Stimulated activated CD4-positive, alpha-beta T cell treated with anti-CD3 and anti-CD28 coated beads, TNF-alpha, amount 100 ng/mL, for 48 hours (primary cell): ENCODE data around the gene TRAF2.
A peak's percentile ranks its signal among the peaks of the same experiment; 100 is the strongest.

Source experiments
- DNase-seq, 3 donors: peaks; one replicate each; pipeline ENCODE4 v3.0.0-alpha.2; 2020; ENCODE audit warnings: low read depth in 3 of 3

TRAF2 gene

DNA sequence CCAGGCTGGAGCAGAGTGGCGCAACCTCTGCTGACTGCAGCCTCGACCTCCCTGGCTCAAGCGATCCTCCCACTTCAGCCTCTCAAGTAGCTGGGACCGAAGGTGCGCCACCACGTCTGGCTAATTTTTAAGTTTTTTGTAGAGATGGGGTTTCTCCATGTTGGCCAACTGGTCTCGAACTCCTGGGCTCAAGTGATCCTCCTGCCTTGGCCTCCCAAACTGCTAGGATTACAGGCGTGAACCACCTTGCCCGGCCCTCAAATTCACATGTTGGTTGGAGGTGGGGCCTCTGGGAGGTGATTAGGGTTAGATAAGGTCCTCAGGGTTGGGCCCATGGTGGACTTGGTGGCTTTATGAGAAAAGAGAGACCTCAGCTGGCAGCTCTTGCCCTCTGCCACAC, 75.8 kb downstream of the TRAF2 start:
- DNase-seq: no peak

DNA sequence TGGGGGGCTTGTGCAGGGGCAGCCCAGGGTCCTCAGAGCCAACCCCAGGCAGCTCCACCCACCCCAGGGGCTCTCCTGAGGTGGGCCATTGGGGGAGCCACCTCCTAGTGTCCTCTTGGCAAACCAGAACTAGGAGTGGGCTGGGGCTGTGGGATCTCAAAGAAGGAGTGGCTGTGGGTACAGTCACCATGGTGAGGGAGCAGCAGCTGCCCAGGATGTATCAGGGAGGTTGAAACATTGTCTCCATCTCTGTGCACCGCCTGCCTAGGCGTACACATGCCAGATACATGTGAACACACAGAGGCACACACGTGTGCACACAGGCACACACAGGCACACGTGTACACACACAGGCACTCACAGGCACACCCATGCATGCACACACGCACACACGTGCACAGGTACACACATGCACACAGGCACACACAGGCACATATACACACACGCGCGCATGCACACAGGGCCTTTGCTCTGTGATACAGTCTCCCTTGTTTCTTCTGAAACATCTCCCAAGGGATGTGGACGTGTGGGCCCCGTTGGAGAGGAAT, 76.5 kb downstream of the TRAF2 start:
- DNase-seq: no peak

DNA sequence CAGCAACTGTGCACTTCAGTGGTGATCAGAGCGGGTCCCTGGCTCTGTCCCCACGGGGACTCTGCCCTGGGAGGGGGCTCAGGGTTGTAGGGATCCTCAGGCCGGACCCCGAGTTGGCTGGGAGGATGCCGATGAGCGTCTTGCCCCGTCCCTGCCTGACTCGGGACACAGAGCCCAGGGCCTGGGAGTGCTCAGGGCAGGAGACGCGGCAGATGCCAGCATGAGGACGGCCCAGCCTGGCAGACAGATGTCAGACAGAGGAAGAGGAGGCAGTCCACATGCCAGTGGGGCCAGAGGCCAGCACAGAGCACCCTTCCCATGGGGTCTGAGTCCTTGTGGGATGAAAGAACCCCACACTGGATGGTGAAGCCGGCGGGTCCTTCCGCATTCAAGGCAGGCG, 77.0 kb downstream of the TRAF2 start:
- DNase-seq: no peak

DNA sequence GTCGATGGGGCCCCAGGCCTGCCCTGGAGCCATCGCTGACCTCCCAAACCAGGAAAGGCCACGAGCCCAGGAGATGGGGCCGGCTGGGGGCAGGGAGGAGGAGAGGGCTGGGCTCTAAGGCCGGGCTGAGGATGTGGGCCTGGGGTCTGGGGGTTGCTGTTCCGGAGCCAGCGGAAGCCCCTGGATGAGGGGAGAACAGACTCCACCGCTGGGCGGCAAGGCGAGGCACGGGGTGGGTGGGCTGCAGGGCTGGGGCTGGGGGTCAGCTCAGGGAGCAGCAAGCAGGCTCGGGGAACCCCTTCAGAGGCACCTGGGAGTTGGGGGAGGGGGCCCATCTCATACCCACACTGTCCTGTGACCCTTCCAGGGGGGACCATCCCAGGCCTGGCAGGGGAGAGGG, 77.4 kb downstream of the TRAF2 start:
- no peak for DNase-seq

DNA sequence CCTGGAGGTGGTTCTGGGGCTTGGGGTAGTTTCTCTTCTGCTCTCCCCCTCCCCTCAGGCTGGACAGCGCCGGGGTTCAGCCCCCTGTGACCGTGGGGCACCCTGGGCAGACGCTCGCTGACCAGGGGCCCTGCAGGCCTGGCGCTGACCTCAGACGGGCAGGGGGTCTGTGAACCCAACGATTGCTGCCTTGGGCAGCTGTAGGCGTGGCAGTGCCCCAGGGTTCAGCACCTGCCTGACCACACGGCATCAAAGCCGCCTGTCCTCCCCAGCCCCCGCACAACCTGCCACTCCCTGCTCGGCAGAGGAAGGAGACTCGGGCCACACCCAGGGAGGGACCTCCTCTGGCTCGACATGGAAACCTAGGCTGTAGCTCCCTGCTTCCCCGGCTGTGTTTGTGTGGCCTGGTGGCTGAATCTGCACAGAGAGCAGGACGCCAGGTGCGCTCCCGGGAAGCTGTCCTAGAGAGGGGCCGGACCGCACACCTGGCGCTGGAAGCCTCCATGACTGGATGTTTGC, 77.9 kb downstream of the TRAF2 start:
- no peak for DNase-seq

DNA sequence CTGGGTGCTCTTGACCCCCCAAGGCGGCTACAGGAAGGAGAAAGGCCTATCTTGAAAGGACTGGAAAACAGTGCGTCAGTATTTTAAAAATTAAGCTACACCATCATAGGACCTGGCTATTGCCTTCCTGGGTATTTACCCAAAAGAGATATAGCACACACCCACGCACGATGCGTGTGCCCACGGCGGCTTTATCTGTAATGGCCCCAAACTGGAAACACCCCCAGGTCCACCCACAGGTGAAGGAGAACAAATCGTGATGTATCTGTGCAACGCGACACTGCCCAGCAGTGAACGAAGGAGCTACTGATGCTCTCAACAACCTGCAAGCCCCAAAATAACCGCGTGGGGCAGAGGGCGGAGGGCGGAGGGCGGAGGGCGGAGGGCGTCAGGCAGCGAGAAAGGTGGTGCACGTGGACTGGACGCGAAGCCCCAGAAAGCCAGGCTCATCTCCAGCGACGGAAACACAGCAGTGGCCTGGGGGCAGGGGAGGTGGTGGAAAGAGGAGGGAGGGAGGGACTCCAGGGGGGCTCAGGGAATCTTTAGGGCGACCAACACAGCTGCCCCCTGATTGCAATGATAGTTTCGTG, 78.6 kb downstream of the TRAF2 start:
- no peak for DNase-seq

DNA sequence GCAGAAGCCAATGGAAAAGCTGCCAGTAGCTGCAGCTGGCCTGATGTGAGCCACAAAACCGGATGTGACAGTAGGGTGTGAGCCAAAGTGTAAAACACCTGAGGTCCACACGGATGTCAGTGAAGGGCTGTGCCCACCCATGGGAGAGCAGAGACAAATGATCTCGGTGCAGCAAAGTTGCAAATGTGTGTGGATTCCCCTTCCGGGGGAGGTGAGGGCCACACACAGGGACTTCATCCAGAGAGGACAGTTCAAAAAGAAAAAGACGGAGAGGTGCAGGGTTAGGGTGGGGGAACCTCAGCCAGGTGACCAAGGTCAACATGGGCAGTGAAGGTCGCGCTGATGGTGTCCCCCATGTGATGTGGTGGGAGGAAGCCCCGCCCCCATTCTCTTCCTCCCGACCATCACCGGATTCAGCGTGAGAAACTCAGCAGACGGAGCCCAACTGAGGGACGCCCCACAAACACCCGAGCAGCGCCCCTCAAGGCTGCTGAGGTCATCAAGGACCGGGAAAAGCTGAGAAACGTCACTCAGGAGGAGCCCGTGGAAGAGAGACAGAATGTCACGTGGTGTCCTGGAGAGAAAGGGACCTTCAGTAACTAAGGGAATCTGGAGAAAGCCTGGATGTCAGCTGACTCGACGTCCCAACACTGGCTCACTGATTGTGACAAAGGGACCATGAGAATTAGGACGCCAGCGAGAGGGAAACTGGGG, 79.6 kb downstream of the TRAF2 start:
- no peak for DNase-seq

DNA sequence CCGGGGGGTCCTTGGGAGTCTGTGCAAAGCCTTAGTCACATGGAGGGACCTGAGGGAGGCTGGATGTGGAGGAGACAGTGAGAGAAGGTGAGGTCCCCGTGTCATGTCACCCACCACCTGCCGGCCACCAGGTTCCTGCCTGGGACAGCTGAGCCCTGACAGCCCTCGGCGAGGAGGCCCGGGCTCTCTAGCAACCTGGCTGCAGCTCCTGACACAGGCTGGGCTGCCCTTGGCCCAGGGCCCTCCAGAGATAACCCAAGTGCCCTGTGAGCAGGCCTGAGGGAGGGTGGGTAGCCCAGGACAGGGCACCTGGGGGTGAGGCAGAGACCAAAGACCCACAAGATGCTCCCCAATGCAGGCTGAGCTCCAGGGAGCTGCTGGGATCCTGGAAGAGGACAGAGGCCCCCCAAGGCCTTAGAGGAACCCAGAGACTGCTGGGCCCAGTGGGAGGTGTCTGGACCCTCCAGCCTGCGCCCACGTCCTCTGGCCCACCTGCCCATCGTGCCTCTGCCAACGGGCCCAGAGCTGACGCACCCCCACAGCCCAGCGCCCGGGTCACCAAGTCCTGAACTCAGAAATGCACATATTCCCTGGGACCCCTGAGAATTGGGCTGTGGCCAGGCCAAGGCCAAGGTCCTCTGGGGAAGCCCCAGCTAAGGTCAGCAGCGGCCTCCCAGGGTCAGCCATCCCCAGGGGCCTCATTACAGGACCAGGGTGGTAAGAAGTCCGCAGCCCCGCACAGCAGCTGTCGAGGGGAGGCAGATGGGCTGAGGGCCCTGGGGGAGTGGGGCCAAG, 82.2 kb downstream of the TRAF2 start:
- DNase-seq: no peak

DNA sequence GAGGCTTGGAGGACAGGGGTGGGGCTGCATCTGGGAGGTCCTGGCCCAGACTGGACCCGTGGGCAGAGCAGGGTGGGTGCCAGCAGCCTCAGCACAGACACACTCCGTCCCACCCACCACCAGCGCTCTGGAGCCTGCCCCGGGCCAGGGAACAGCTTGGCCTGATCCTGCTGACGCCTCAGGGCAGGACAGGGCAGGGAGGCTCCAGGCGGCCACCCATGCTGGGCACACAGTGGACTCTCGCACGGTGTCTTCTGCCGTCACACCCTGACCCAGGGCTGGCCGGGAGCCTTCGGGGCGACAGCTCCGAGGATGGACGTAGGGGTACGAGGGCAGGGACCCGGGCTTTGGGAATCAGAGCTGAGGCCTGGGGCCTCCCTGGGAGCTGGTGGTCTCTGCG, 82.8 kb downstream of the TRAF2 start:
- no peak for DNase-seq

DNA sequence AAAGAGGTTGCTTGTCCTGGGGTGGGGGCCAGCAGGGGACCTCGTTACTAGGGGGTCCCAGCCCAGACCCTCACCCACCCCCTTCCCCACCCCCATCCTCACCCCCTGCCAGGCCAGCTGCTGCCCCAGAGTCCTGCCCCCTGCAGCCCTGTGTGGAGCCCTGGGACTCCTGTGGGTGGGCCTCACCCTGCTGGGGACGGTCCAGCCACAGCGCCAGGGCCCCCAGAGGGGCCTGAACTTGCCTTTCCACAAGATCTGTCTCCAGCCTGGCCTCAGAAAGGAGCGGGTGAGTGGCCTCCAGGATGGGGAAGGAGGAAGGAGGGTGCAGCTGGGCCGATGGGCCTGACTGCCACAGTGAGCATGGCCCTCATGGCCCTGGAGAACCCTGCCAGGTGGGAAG, 83.5 kb downstream of the TRAF2 start:
- no peak for DNase-seq

DNA sequence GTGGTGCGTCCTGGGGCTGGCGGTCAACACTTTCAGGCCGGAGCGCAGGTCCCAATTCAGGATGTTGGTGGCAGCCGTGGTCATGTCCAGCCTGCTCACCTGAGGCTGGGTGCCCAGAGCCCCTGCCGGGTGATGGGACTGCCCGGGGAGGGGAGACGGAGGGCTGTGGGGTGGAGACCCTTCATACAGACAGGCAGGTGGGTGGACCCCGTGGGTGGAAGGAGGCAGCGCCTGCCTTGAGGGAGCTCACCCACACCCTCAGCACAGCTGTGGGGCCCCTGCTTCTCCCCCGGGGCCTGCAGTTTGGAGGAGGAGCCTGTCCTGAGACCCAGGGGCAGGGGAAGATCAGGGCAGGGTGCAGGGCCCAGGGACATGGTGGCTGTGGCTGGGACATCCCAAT, 84.0 kb downstream of the TRAF2 start:
- no peak for DNase-seq

DNA sequence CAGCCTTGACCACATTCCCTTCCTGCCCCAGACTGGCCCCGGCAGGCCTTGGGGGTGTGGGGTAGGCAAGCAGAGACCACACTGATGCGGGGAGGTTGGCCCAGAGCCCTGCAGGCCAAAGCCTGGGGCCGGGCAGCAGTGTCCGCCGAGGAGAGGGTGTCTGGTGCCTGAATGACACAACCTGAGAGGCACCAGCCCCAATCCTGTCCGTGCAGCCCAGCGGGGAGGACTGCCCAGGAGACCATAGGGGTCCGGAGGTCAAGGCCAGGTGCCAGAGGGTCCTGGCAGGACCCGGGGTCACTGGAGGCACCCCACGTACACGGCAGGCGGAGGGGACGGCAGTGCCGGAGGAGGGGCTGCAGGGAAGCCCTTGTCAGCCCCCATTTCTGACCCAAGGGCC, 85.4 kb downstream of the TRAF2 start:
- no peak for DNase-seq

DNA sequence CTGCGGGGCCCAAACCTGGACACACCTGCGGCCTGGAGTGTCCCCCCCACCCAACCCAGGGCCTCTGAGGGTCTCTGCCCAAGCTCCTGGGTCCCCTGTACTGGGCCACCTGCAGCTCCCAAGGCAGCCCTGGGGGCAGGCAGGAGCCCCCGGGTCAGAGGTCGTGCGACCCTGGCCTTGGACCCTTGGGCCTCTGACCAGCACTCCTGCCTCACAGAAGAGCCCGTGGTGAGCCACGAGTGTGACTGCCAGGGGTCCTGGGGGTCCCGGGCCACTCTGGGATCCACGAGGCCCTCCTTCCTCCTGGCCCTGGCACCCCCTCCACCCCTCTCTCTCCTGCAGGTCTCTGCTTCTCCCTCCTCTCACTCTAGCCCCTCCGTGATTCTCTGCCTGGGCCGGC, 86.0 kb downstream of the TRAF2 start:
- DNase-seq: no peak

DNA sequence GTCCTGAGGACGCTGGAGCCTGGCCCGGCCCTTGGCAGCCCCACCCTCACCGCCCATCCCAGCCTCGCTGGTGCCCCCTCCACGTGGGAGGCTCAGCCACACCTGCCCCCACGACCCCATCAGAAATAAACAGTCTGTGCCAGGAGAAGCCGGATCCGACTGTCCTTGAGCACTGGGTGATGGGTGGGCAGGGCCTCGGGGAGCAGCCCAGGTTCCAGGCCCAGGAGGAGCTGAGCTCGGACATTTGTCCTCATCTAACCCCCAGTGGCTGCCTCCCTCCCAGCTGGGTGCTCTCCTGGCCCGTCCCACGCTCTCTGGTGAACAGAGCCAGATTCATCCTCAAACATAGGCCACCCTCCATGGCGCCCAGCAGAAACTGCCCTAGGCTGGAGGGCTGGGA, 86.4 kb downstream of the TRAF2 start:
- DNase-seq: no peak

DNA sequence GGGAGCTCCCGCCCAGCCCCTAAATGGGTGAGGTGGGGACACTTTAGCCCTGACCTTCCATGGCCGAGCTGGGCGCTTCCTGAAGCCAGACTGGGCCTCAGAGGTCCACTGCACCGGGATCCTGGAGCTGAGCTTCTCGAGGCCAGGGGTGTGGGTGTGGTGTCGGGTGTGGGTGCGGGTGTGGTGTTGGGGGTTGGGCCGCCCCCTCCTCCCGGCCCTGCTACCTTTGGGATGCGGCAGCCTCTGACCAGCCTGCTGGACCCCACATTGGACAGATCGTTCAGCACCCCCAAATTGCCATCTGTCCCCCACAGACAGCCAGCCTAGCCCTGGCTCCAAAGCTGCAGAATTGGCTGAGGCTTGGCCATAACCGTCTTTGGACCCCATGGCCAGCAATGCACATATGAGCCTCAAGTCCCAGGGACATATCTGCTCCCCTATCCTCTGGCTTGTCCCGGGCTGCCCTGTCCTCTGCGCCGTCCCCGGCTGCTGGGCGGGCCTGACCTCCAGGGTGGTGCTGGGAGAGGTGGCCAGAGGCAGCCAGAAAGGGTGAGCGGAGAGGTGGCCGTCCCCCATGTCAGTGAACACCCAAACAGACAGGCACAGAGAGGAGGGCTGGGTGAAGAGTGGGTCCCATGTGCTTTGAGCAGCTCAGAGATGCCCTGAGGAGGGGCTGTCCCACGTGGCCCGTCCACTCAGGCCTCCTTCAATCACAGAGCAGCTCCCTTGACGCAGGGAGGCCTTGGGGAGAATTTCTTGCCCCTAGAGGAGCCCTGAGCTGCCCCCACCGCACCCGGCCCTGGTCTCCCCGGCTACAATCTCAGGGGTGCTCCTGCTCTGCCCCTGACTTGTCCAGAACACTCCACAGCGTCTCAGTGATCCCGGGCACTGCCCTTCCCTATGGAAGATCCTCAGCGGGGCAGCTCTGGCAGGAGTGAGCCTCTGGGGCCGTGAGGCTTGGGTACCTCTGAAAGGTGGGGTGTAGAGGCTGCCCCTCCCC, 87.6 kb downstream of the TRAF2 start:
- DNase-seq: no peak

DNA sequence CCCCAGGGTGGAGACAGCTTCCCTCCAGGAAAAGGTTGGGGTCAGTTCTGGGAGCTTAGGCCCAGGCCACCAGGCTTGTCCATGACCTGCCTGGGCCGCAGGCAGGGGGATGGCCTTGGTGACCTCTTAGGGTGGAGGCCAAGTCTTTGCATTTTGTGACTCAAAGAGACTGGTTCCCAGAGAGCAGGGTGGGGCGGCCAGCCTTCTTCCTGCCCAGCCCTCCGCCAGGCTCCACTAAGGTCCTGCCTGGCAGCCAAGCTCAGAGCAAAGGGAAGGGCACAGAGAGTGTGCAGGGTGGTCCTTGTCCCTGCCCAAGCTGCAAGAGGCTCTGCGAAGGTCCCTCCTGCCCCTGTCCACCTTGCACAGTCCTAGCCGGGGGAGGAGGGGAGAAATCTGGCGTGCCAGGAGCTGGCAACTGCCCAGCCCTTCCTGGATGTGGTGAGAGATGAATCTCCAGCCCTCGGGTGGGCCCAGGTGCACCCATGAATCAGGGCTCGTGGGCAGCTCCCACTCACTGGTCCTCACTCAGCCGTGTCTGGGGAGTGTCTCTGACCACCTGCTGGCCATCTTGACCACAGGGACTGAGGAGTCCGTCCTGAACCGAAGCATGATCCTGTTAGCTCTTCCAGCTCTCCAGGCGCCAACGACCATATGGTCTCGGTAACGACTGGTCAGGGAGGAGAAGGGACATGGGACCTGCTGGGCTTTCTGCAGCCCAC, 88.7 kb downstream of the TRAF2 start:
- no peak for DNase-seq

DNA sequence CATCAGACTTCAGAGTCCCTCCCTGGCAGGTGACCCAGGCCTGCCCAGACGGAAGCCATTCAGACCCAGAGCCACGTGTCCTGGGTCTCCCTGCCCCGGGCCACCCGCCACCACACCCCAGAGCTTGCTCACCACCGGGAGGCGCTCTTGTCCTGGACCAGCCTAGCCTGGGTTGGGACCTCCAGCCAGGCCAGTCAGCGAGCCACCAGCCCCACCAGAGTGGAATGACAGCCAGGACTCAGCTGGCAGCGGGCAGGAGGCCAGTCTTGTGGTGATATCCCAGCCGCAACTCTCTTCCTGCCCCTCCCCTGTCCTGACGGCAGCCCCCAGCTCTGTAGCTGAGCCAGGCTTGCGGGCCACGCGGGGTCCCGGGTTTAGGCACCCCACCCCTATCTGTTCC, 89.3 kb downstream of the TRAF2 start:
- DNase-seq: peak in 1 of 3 donors; percentile 41
